Kidney capillary endothelial cell (primary cell): ENCODE measurements around the gene ISLR.
"Not testable (repeated sequence)": the region's sequence is repeated elsewhere in the genome, so short reads cannot be mapped to it uniquely, and the experiment has no call there.

Experiments
- DNase-seq: peaks from one replicate; pipeline ENCODE4 v3.0.0-alpha.2; 2018; ENCODE audit warnings: low spot score

ISLR gene

GRCh38 chr15:74136814-74137536 lies 36.5 kb upstream of the ISLR start:
- DNase-seq: no peak

DNA sequence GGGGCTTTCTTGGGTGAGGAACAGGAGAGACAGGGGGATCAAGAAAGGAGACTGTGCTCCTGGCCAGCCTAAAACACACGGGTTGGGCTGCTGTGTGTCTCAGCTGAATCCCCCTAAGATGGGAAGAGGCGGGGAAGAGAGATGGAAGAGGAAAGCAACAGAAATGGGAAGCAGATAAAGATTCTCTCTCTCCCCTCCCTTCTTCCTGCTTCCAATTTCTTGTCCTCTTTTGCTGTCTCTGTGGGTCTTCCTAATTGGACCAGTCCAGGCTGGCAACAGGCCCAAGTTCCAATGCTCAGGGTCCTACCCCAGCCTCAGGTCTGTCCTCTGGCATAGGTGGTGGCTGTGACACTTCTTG lies 36.0 kb upstream of the ISLR start:
- no peak for DNase-seq

GRCh38 chr15:74138642-74139041 lies 34.9 kb upstream of the ISLR start:
- DNase-seq: no peak

DNA sequence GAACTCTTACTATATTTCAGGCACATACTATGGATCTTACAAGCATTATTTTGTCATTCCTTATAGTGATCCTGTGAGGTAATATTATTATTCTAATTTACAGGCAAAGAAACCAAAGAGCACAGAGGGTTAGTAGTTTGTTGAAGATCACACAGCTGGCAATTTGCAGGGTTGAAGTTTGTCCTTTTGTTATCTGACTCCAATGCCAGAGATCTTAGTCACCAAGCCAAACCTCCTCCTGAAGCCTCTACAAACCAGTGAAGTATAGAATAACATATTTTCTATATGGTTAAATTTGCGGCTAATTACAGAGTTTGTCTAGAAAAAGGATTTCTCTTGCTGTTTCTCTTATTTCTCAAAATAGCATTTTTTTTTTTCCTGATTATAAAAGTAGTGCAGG lies 31.9 kb upstream of the ISLR start:
- DNase-seq: no peak

DNA sequence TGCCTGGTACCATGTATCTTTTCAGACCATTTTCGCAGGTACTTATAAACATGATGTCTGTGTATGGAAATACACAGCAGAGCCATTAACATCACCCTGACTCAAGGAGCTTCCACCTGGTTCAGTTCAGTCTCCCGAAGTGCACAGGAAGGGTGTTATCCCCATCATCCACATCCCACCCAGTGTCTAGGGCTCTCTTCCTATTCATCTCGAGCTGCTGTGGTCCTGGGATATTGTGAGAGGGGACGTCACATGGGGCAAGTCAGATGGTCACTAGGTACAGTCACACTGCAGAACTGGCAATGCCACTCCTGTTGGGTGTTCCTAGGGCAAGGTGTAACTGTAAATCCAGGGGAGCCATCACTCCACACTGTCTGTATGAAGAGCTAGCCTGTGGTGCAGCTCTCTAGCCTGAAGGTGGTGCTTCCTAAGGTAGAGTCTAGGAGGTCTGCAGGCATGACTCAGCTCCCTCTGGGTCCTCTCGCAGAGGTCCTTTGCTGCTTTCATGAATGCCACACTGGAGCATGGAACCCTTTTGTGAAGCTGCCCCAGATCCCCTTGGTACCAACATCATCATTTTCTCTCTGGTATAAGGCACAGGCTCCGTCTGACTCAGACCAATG lies 29.2 kb upstream of the ISLR start:
- DNase-seq: no peak

DNA sequence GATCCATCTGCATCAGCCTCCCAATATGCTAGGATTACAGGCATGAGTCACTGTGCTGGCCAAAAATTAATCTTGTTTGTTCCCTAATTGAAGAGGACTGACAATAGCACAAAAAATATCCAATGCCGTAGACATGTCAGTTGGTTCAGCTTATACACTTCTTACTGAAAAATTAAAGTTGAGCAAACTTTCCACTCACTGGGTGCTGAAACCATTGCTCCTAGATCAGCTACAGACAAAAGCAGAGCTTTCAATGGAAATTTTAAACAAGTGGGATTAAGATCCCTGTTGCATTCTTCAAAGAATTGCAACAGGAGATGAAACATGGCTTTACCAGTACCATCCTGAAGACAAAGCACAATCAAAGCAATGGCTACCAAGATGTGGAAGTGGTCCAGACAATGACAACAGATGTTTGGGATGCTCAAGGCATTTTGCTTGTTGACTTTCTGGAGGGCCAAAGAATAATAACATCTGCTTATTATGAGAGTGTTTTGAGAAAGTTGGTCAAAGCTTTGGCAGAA lies 27.2 kb upstream of the ISLR start:
- DNase-seq: no peak

DNA sequence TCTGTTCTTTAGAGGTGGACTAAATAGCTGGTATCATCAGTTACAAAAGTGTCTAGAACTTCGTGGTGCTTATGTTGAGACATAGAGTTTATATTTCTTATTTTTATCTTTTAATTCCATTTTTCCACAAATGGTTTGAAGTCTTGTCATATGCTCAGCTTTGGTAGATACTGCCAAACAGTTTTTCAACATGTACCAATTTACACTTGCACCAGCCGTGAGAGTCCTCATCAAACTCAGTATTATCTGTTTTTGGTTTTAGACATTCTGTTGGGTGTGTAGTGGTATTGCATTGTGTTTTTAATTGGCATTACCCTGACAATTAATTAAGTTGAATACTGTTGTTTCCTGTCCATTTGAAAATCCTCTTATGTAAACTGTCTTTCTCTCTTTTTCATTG lies 26.5 kb upstream of the ISLR start:
- no peak for DNase-seq

GRCh38 chr15:74155766-74156417 lies 17.6 kb upstream of the ISLR start:
- DNase-seq: no peak

GRCh38 chr15:74156678-74157411 lies 16.7 kb upstream of the ISLR start:
- DNase-seq: peak; percentile 23

GRCh38 chr15:74157868-74158827 lies 15.4 kb upstream of the ISLR start:
- no peak for DNase-seq

GRCh38 chr15:74158855-74159650 lies 14.5 kb upstream of the ISLR start:
- no peak for DNase-seq

DNA sequence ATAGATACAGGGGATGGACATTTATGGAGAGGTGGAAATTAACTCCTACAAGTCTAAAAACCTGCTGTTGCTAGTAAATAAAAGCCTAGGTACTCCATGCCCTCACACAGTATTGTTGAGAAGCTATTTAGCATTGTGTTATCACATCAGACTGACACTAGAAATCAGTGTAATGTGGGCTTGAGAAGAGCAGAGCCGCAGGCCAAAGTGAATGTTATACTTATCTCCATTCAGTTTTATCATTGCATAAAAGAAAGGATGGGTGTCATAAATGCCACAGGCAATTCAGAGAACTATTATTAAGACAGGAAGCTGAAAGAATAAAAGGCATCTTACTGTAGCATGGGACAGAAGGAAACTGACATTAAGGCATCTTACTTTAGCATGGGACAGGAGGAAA lies 13.7 kb upstream of the ISLR start:
- no peak for DNase-seq

DNA sequence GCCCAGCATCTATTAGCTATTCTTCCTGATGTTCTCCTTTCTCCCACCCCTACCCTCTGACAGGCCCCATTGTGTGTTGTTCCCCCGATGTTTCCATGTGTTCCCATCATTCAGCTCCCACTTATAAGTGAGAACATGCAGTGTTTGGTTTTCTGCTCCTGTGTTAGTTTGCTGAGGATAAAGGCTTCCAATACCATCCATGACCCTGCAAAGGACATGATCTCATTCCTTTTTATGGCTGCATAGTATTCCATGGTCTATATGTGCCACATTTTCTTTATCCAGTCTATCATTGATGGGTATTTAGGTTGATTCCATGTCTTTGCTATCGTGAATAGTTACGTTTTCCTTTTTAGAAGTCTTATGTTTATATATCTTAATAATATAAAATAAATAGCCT lies 13.1 kb upstream of the ISLR start:
- not testable (repeated sequence) for DNase-seq

- not testable (repeated sequence) for DNase-seq
Measured at GRCh38 chr15:74162195-74162536, 11.3 kb upstream of the ISLR start.

DNA sequence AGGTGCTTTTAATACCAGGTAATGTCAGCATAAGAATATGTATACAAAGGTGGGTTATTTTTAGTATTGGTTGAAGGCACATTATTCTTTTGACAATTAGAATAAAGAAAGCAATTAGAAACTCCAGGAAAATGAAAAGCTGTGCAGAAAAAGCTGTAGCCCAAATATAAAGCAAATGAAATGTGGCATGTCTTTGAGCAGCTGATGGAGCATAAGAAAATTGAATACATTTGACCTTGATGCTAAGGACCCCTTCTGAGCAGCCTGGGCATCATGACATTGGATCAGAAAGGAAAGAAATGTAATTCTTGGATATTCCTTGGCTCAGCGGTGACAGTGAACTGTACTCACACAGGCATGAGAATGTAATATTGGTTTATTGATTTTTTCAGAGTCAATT lies 8.0 kb upstream of the ISLR start:
- DNase-seq: no peak

DNA sequence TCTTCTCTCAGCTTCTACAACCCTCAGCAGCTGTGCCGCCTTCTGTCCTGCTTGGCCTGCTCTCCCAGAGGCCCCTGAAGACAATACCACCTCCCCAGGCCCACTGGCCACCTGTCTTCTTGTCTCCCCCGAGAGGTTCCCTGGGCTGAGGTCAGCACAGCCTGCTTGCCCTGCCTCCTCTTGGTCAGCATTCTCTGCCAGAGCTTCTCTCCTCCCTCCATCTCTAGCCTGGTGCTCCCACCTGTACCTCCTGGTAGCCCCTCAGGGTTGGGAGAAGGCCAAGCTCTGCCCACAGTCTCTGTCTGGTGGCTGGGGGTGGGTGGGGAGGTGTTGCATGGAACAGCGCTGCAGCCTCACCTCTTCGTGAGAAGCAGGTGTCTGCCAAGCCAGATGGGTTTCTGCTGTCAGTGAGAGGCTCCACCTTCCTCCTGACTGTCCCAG lies 5.6 kb upstream of the ISLR start:
- no peak for DNase-seq

GRCh38 chr15:74168711-74169126 lies 4.8 kb upstream of the ISLR start:
- DNase-seq: no peak

- DNase-seq: no peak
Measured at GRCh38 chr15:74170071-74170844, 3.3 kb upstream of the ISLR start.

- no peak for DNase-seq
Measured at GRCh38 chr15:74170875-74171578, 2.5 kb upstream of the ISLR start.
